ENCODE measurements around the gene CYGB.

Gene CYGB

DNA sequence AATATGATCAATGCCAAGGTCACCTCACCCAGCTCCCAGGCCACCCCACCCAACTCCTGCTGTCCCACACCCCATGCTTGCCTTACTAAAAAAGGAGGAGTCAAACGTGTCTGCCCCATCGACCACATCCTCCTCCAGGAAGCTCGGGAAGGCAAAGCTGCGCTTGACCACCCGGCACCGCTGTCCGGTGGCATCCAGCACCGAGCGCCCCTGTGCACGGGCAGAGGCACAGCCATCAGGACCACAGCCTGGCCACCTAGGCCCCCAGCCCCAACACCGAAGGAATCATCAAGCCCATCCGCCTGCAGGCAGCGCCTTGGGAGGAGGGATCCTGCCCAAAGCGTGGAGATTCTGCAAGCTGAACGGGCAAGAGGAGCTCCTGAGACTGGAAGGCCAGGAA, 59.9 kb downstream of the CYGB start:
- H3K4me3 ChIP-seq (ENCODE audit: low read depth, low read length) = no peak overlapping the region
- no peak for DNase-seq (ENCODE audit: low read depth)
- TF ChIP-seq MYC (IDR thresholded peaks at IDR 0.05; ENCODE audit: low read depth, low read length) = no peak
- TF ChIP-seq POLR2A (IDR thresholded peaks at IDR 0.05; ENCODE audit: extremely low read depth, insufficient read length) = no peak
- no peak for TF ChIP-seq MAX (IDR thresholded peaks at IDR 0.05; ENCODE audit: low read depth, low read length)
- TF ChIP-seq, protein P1, sequence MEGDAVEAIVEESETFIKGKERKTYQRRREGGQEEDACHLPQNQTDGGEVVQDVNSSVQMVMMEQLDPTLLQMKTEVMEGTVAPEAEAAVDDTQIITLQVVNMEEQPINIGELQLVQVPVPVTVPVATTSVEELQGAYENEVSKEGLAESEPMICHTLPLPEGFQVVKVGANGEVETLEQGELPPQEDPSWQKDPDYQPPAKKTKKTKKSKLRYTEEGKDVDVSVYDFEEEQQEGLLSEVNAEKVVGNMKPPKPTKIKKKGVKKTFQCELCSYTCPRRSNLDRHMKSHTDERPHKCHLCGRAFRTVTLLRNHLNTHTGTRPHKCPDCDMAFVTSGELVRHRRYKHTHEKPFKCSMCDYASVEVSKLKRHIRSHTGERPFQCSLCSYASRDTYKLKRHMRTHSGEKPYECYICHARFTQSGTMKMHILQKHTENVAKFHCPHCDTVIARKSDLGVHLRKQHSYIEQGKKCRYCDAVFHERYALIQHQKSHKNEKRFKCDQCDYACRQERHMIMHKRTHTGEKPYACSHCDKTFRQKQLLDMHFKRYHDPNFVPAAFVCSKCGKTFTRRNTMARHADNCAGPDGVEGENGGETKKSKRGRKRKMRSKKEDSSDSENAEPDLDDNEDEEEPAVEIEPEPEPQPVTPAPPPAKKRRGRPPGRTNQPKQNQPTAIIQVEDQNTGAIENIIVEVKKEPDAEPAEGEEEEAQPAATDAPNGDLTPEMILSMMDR (IDR thresholded peaks at IDR 0.05; ENCODE audit: low read depth, low read length) = no peak
